Adrenal gland (tissue), 12 donors: ENCODE data around the gene NUP42. TPM values are rescaled to one million over a fixed set of nuclear protein-coding genes. Genes with fewer than 3 reads are reported as not detected.

Source experiments
- DNase-seq, 7 donors: peaks; one replicate each; pipeline ENCODE4 v3.0.0-alpha.2; 2019 to 2020
- H3K27ac ChIP-seq, 5 donors: fragments of 200-600 bp; sonication (generic) in 4 of 5; 1 replicate in 3 of 5; 2 replicates in 2 of 5; pipeline versions ENCODE4 v1.5.1 to v1.8.0; 2016 to 2020; ENCODE audit warnings: mild to moderate bottlenecking in 1 of 5
- H3K27me3 ChIP-seq: fragments of 200-600 bp; 2 replicates; pipeline ENCODE4 v1.8.0; 2021
- H3K36me3 ChIP-seq, 2 donors: fragments of 200-600 bp; replicated peaks in 1 of 2; 1 replicate in 1 of 2; 2 replicates in 1 of 2; pipeline versions ENCODE4 v1.5.1 to v1.8.0; 2018 to 2022
- H3K4me1 ChIP-seq, 2 donors: fragments of 200-600 bp; replicated peaks in 1 of 2; 1 replicate in 1 of 2; 2 replicates in 1 of 2; pipeline versions ENCODE4 v1.5.1 to v1.8.0; 2018 to 2021
- H3K4me3 ChIP-seq, 4 donors: fragments of 200-600 bp; sonication (generic) in 3 of 4; one replicate each; pipeline ENCODE4 v1.5.1; 2016 to 2018
- H3K9me3 ChIP-seq, 3 donors: fragments of 200-600 bp; sonication (generic) in 1 of 3; replicated peaks in 1 of 3; 1 replicate in 2 of 3; 2 replicates in 1 of 3; pipeline versions ENCODE4 v1.5.1 to v1.8.0; 2016 to 2021
- POLR2A ChIP-seq, 2 donors: fragments of 450-650 bp; IDR thresholded peaks; one replicate each; pipeline ENCODE4 v1.6.1; 2017; ENCODE audit warnings: antibody characterized with exemption in 2 of 2, mild to moderate bottlenecking in 2 of 2, moderate library complexity in 1 of 2
- WGBS, 4 donors: extraction: QIAGEN DNeasy Blood & Tissue Kit in 2 of 4; methylation state at CpG; one replicate each; pipeline versions ENCODE4 v1.1.5 to v1.1.7; 2013 to 2017; 5-methylcytosine and 5-hydroxymethylcytosine counted together
- intact Hi-C, 2 donors: fragments of 100-400 bp; cut with DNase I; formaldehyde crosslinking; loops; one replicate each; pipeline versions ENCODE4 v1.14.1 to v1.15.0; 2022 to 2023
- polyA plus RNA-seq, 3 donors: library from polyadenylated mRNA; stranded (reverse); fragments of 200-250 nt in 2 of 3; fragments of 350-450 nt in 1 of 3; fragmentation: Illumina TruSeq in 1 of 3; extraction: RNeasy Lipid Tissue Mini Kit (QIAGEN cat#74804) in 1 of 3; gene quantifications; one replicate each; pipeline ENCODE4 v1.2.3, GENCODE V29; 2013 to 2014
- total RNA-seq, 9 donors: library from RNA; depleted of rRNA in 4 of 9; stranded (reverse); fragments of >200 nt in 4 of 9; fragments of 120-200 nt in 1 of 9; fragmentation: NEBNext Ultra II Directional in 1 of 9; extraction: Animal tissue kit (Norgen Biotek cat#: 25700) in 1 of 9; gene quantifications; one replicate each; pipeline versions ENCODE4 v1.1.0 to v1.2.4, GENCODE V29; 2013 to 2023
- TF ChIP-seq, protein P1 (sequence below), 6 experiments: fragments of 450-650 bp in 4 of 6; fragments of 200-600 bp in 2 of 6; sonication (generic) in 1 of 6; IDR thresholded peaks; 1 replicate in 5 of 6; 2 replicates in 1 of 6; pipeline versions ENCODE4 v1.5.1 to v1.8.0; 2016 to 2021; ENCODE audit warnings: antibody characterized with exemption in 6 of 6, mild to moderate bottlenecking in 2 of 6, moderate library complexity in 1 of 6
- donor health status: healthy with polysubstance abuse.
- donor health status: Bipolar disorder and iron deficiency.
- donor health status: DM: yes; HTN: yes; CAD: no.
- donor health status: DM: no; HTN: no; CAD: no.
- donor health status: DM: no; HTN: no; CAD: no.
- donor health status: DM: yes; HTN: yes; CAD: no.

Gene NUP42
- total and polyA plus RNA-seq, 12 donors, result 20.6 to 56.2 (median 32.7) TPM

- H3K36me3 ChIP-seq, result no peaks in the 10 kb centered on the region
- no peaks in the 10 kb centered on the region for H3K9me3 ChIP-seq
- WGBS, 4 donors, result 15 to 22% (median 16%) methylated on average over 26 to 53 of the region's 53 CpGs
- peak overlapping the region in 4 of 5 donors; percentile 26 to 80 (median 58) for H3K27ac ChIP-seq
- peak in 6 of 7 donors; percentile 29 to 52 (median 34) for DNase-seq
- intact Hi-C loops, result no loop called here
- H3K4me3 ChIP-seq, result peak overlapping the region in 2 of 4 donors; percentile 6 to 57
- peaks cover 7% of the 10 kb centered on the region for H3K27me3 ChIP-seq
- no peak for TF ChIP-seq POLR2A (IDR thresholded peaks at IDR 0.05)
- TF ChIP-seq, protein P1, sequence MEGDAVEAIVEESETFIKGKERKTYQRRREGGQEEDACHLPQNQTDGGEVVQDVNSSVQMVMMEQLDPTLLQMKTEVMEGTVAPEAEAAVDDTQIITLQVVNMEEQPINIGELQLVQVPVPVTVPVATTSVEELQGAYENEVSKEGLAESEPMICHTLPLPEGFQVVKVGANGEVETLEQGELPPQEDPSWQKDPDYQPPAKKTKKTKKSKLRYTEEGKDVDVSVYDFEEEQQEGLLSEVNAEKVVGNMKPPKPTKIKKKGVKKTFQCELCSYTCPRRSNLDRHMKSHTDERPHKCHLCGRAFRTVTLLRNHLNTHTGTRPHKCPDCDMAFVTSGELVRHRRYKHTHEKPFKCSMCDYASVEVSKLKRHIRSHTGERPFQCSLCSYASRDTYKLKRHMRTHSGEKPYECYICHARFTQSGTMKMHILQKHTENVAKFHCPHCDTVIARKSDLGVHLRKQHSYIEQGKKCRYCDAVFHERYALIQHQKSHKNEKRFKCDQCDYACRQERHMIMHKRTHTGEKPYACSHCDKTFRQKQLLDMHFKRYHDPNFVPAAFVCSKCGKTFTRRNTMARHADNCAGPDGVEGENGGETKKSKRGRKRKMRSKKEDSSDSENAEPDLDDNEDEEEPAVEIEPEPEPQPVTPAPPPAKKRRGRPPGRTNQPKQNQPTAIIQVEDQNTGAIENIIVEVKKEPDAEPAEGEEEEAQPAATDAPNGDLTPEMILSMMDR (IDR thresholded peaks at IDR 0.05), result no peak
- H3K4me1 ChIP-seq, result no peaks in the 10 kb centered on the region
These were observed 65.9 kb downstream of the NUP42 start for GRCh38 chr7:23247603-23248335.

- intact Hi-C loops, result no loop called here
- Histone ChIP-seq H3K27me3 (peaks cover 7% of the 10 kb centered on the region), H3K4me1 (no peaks in the 10 kb centered on the region), H3K4me3 (no peak overlapping the region), H3K9me3 (no peaks in the 10 kb centered on the region), H3K36me3 (no peaks in the 10 kb centered on the region), H3K27ac (no peak overlapping the region)
- no peak for DNase-seq
- TF ChIP-seq, protein P1 (IDR thresholded peaks at IDR 0.05), result no peak
- no peak for TF ChIP-seq POLR2A (IDR thresholded peaks at IDR 0.05)
These were observed 67.6 kb downstream of the NUP42 start for GRCh38 chr7:23249486-23249885.

Other genes starting within 250 kb of the NUP42 start
- 10 to 100 TPM; 14.1 to 27.1 (median 18.4) TPM for gene HYCC1, start 167.9 kb upstream of the NUP42 start, total RNA-seq
- gene HYCC1, start 167.9 kb upstream of the NUP42 start, polyA plus RNA-seq, result 10 to 100 TPM in 1 of 3 donors, 1 to 10 TPM in 2; 3.8 to 14.7 (median 4.3) TPM
- 10 to 100 TPM; 28.8 to 74.9 (median 44.8) TPM for gene KLHL7, start 76.3 kb upstream of the NUP42 start, total RNA-seq
- gene KLHL7, start 76.3 kb upstream of the NUP42 start, polyA plus RNA-seq, result 10 to 100 TPM; 13.5 to 38.4 (median 34.0) TPM
- 10 to 100 TPM; 16.4 to 92.3 (median 35.5) TPM for gene GPNMB, start 64.7 kb downstream of the NUP42 start, total RNA-seq
- gene GPNMB, start 64.7 kb downstream of the NUP42 start, polyA plus RNA-seq, result 10 to 100 TPM; 14.0 to 65.5 (median 24.9) TPM
- 100 to 1,000 TPM in 2 of 9 donors, 10 to 100 TPM in 7; 65.3 to 120 (median 83.4) TPM for gene MALSU1, start 117.3 kb downstream of the NUP42 start, total RNA-seq
- 10 to 100 TPM; 31.7 to 68.7 (median 32.6) TPM for gene MALSU1, start 117.3 kb downstream of the NUP42 start, polyA plus RNA-seq